HepG2 (cell line): ENCODE results near the gene ATXN7L3. TPM values are rescaled to one million over a fixed set of nuclear protein-coding genes. Genes with fewer than 3 reads are reported as not detected.

Experiments used
- EP300 ChIP-seq, 3 experiments: sonication (generic) in 1 of 3; formaldehyde crosslinking in 1 of 3; IDR thresholded peaks; 2 replicates each; pipeline versions ENCODE4 v1.5.1 to v1.6.1; 2011 to 2020; ENCODE audit warnings: low read depth in 2 of 3, low read length in 2 of 3, borderline replicate concordance in 1 of 3, improper control_type of control experiment in 1 of 3, mild to moderate bottlenecking in 1 of 3, missing genetic modification reagents in 1 of 3, moderate library complexity in 1 of 3
- ISL2 ChIP-seq: sonication (generic); formaldehyde crosslinking; IDR thresholded peaks from 2 replicates; pipeline ENCODE4 v1.5.0; 2020; ENCODE audit warnings: missing genetic modification reagents
- KLF16 ChIP-seq, 2 experiments: sonication (generic) in 1 of 2; formaldehyde crosslinking in 1 of 2; IDR thresholded peaks; 2 replicates each; pipeline versions ENCODE4 v1.6.1 to v1.8.0; 2016 to 2023; ENCODE audit warnings: missing genetic modification reagents in 2 of 2, missing compliant biosample characterization in 1 of 2
- MIER2 ChIP-seq: IDR thresholded peaks from 2 replicates; pipeline ENCODE4 v1.6.1; 2016; ENCODE audit warnings: missing biosample characterization, missing genetic modification reagents
- MIER3 ChIP-seq: IDR thresholded peaks from 2 replicates; pipeline ENCODE4 v1.6.1; 2016; ENCODE audit warnings: missing compliant biosample characterization, borderline replicate concordance
- MTA3 ChIP-seq: sonication (generic); formaldehyde crosslinking; IDR thresholded peaks from 2 replicates; pipeline ENCODE4 v1.4.0; 2020; ENCODE audit warnings: missing genetic modification reagents
- MTF2 ChIP-seq: sonication (generic); formaldehyde crosslinking; IDR thresholded peaks from 2 replicates; pipeline ENCODE4 v1.5.0; 2020; ENCODE audit warnings: missing genetic modification reagents, borderline replicate concordance
- PHF5A ChIP-seq: IDR thresholded peaks from one replicate; pipeline ENCODE4 v1.6.1; 2018; ENCODE audit warnings: low read depth, missing genetic modification reagents; ENCODE audit not compliant: unreplicated experiment
- PLRG1 ChIP-seq: fragments of 450-650 bp; conservative IDR thresholded peaks from 2 replicates; pipeline ENCODE4 v1.6.1; 2016
- POLR2AphosphoS5 ChIP-seq: IDR thresholded peaks from 2 replicates; pipeline ENCODE4 v1.6.1; 2012; ENCODE audit warnings: low read depth, low read length
- SIX1 ChIP-seq: sonication (generic); formaldehyde crosslinking; IDR thresholded peaks from 2 replicates; pipeline ENCODE4 v1.4.0; 2020; ENCODE audit warnings: missing genetic modification reagents, borderline replicate concordance
- SMAD9 ChIP-seq: sonication (generic); formaldehyde crosslinking; IDR thresholded peaks from 2 replicates; pipeline ENCODE4 v1.5.1; 2020; ENCODE audit warnings: mild to moderate bottlenecking, missing genetic modification reagents
- TGIF2 ChIP-seq: IDR thresholded peaks from 2 replicates; pipeline ENCODE4 v1.6.1; 2016; ENCODE audit warnings: control low read depth, missing compliant biosample characterization
- YEATS2 ChIP-seq: sonication (generic); formaldehyde crosslinking; IDR thresholded peaks from 2 replicates; pipeline ENCODE4 v1.4.0; 2020; ENCODE audit warnings: missing genetic modification reagents, borderline replicate concordance
- ZEB1 ChIP-seq: IDR thresholded peaks from 2 replicates; pipeline ENCODE4 v1.6.1; 2012; ENCODE audit warnings: mild to moderate bottlenecking, low read depth, inconsistent platforms; ENCODE audit not compliant: insufficient replicate concordance
- ZFP37 ChIP-seq: sonication (generic); formaldehyde crosslinking; IDR thresholded peaks from 2 replicates; pipeline ENCODE4 v1.4.0; 2020; ENCODE audit warnings: missing genetic modification reagents, borderline replicate concordance
- ZKSCAN1 ChIP-seq: fragments of 150-350 bp; IDR thresholded peaks from 2 replicates; pipeline ENCODE4 v1.6.1; 2014; ENCODE audit warnings: low read length
- ZNF367 ChIP-seq: sonication (generic); formaldehyde crosslinking; IDR thresholded peaks from 2 replicates; pipeline ENCODE4 v1.4.0; 2020; ENCODE audit warnings: missing genetic modification reagents, borderline replicate concordance
- ZNF484 ChIP-seq: sonication (generic); formaldehyde crosslinking; IDR thresholded peaks from 2 replicates; pipeline ENCODE4 v1.5.1; 2020; ENCODE audit warnings: mild to moderate bottlenecking, low read depth, missing genetic modification reagents, borderline replicate concordance
- ZNF629 ChIP-seq: sonication (generic); formaldehyde crosslinking; conservative IDR thresholded peaks from 2 replicates; pipeline ENCODE4 v1.5.0; 2020; ENCODE audit warnings: missing genetic modification reagents
- ZNF781 ChIP-seq: sonication (generic); formaldehyde crosslinking; IDR thresholded peaks from 2 replicates; pipeline ENCODE4 v1.5.1; 2020; ENCODE audit warnings: borderline replicate concordance, mild to moderate bottlenecking, missing genetic modification reagents; ENCODE audit errors: not compliant biosample characterization
- ZNF891 ChIP-seq: sonication (generic); formaldehyde crosslinking; IDR thresholded peaks from 2 replicates; pipeline ENCODE4 v1.5.0; 2020; ENCODE audit warnings: mild to moderate bottlenecking, missing genetic modification reagents
- polyA plus RNA-seq, 8 experiments: library from polyadenylated mRNA; depleted of rRNA in 3 of 8; stranded (reverse) in 7 of 8; unstranded in 1 of 8; fragments of >200 nt; fragmentation: Illumina TruSeq in 4 of 8; extraction: Trizol in 4 of 8; gene quantifications; 2 replicates each; pipeline versions ENCODE4 v1.2.1 to v1.2.3, GENCODE V29; 2011 to 2016; ENCODE audit warnings: low read depth in 4 of 8, missing spikeins in 1 of 8, mixed read lengths in 1 of 8; ENCODE audit not compliant: insufficient read depth in 1 of 8
- total RNA-seq, 5 experiments: library from RNA; depleted of rRNA; stranded (reverse); fragments of >200 nt; fragmentation: Illumina TruSeq; extraction: Trizol; gene quantifications; 2 replicates each; pipeline ENCODE4 v1.2.3, GENCODE V29; 2016; ENCODE audit warnings: low read depth in 1 of 5
- TF ChIP-seq, protein P1 (sequence below): sonication (generic); formaldehyde crosslinking; IDR thresholded peaks from 2 replicates; pipeline ENCODE4 v1.5.0; 2020; ENCODE audit warnings: missing genetic modification reagents
- TF ChIP-seq, protein P2 (sequence below): sonication (generic); formaldehyde crosslinking; IDR thresholded peaks from 2 replicates; pipeline ENCODE4 v1.8.0; 2022; ENCODE audit warnings: missing genetic modification reagents, mild to moderate bottlenecking, moderate library complexity, borderline replicate concordance
- TF ChIP-seq, protein P3 (sequence below): sonication (generic); formaldehyde crosslinking; IDR thresholded peaks from 2 replicates; pipeline ENCODE4 v1.8.1; 2023; ENCODE audit warnings: mild to moderate bottlenecking, missing genetic modification reagents, borderline replicate concordance
- TF ChIP-seq, protein P4 (sequence below): IDR thresholded peaks from 2 replicates; pipeline ENCODE4 v1.6.1; 2018; ENCODE audit warnings: missing genetic modification reagents, mild to moderate bottlenecking, missing compliant biosample characterization

ATXN7L3 gene
- total and polyA plus RNA-seq, 2 of the 13 experiments (the other 11 are each of a cell fraction or from before 2014, with no cell fraction given), result 44.5 to 59.1 TPM

DNA sequence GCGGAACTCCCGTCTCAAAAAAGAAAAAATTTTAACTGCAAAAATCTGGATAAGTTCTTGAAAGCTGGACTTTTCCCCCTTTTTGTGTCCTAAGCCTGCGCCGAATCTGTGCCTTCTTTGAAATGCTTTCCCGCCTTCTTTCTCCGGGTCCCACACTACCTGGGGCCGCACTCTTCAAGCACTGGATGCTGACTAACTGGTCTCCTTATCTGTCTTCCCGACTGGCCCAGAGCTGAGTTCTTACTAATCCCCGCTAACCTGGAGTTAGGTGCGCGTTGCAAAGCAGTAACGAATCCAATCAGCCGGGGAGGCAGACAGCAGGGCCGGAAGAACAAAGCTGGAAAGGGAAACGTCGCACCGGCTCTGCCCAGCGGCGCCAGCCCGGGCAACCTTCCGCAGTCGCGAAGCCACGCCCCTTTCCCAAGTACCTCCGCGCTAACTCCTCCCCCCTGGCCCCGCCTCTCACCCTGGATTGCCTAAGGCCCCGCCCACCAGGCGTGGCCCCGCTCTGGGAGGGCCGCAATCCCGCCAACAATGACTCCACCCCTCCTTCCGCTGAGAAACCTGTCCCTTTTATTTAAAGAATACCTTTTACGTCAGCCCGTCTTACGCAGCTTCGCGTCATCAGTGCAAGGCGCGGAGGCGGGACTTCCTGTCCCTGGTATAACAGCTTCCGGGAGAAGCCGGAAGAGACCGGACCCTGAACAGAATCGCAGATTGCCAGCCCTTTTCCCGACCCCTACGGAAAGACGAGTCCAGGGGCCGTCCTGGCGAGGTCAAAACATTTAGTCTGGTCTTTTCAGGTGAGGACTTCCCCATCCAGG, 13.2 kb downstream of the ATXN7L3 start, which contains the start of gene TMUB2 (continued):
- peak; percentile 35 for TF ChIP-seq PHF5A (CRISPR knock-in tag)
- TF ChIP-seq MTF2 (CRISPR knock-in tag), result no peak
- peak; percentile 96 for TF ChIP-seq YEATS2 (CRISPR knock-in tag)
- TF ChIP-seq KLF16 (CRISPR knock-in tag; IDR thresholded peaks at IDR 0.05), result peak in 1 of 2 experiments; percentile 34; a peak in 2 of 4 replicates
- TF ChIP-seq, protein P1, sequence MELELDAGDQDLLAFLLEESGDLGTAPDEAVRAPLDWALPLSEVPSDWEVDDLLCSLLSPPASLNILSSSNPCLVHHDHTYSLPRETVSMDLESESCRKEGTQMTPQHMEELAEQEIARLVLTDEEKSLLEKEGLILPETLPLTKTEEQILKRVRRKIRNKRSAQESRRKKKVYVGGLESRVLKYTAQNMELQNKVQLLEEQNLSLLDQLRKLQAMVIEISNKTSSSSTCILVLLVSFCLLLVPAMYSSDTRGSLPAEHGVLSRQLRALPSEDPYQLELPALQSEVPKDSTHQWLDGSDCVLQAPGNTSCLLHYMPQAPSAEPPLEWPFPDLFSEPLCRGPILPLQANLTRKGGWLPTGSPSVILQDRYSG (CRISPR knock-in tag), result peak; percentile 89; the same call in 1 of the 2 replicates
- TF ChIP-seq MIER2 (CRISPR knock-in tag), result no peak
- TF ChIP-seq, protein P2, sequence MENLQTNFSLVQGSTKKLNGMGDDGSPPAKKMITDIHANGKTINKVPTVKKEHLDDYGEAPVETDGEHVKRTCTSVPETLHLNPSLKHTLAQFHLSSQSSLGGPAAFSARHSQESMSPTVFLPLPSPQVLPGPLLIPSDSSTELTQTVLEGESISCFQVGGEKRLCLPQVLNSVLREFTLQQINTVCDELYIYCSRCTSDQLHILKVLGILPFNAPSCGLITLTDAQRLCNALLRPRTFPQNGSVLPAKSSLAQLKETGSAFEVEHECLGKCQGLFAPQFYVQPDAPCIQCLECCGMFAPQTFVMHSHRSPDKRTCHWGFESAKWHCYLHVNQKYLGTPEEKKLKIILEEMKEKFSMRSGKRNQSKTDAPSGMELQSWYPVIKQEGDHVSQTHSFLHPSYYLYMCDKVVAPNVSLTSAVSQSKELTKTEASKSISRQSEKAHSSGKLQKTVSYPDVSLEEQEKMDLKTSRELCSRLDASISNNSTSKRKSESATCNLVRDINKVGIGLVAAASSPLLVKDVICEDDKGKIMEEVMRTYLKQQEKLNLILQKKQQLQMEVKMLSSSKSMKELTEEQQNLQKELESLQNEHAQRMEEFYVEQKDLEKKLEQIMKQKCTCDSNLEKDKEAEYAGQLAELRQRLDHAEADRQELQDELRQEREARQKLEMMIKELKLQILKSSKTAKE (CRISPR knock-in tag), result no peak
- no peak for TF ChIP-seq ZNF484 (CRISPR knock-in tag)
- peak; percentile 94 for TF ChIP-seq POLR2AphosphoS5
- TF ChIP-seq ZNF781 (CRISPR knock-in tag), result peak; percentile 26
- TF ChIP-seq, protein P3, sequence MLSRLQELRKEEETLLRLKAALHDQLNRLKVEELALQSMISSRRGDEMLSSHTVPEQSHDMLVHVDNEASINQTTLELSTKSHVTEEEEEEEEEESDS (CRISPR knock-in tag), result no peak
- no peak for TF ChIP-seq ZKSCAN1
- TF ChIP-seq MIER3 (CRISPR knock-in tag), result peak; percentile 31; the same call in 1 of the 2 replicates
- no peak for TF ChIP-seq MTA3
- peak; percentile 12 for TF ChIP-seq ZEB1
- TF ChIP-seq, protein P4, sequence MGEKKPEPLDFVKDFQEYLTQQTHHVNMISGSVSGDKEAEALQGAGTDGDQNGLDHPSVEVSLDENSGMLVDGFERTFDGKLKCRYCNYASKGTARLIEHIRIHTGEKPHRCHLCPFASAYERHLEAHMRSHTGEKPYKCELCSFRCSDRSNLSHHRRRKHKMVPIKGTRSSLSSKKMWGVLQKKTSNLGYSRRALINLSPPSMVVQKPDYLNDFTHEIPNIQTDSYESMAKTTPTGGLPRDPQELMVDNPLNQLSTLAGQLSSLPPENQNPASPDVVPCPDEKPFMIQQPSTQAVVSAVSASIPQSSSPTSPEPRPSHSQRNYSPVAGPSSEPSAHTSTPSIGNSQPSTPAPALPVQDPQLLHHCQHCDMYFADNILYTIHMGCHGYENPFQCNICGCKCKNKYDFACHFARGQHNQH (CRISPR knock-in tag), result peak; percentile 52; the same call in 1 of the 2 replicates
- peak; percentile 74 for TF ChIP-seq ISL2
- no peak for TF ChIP-seq PLRG1
- TF ChIP-seq SIX1 (CRISPR knock-in tag), result no peak
- 0 out of 2 replicates have a peak, but pooled peaks have one; percentile 48 for TF ChIP-seq ZNF629 (CRISPR knock-in tag)
- 0 out of 2 replicates have a peak, but pooled peaks have one; percentile 7 for TF ChIP-seq ZNF891 (CRISPR knock-in tag)
- TF ChIP-seq ZNF367 (CRISPR knock-in tag), result 0 out of 2 replicates have a peak, but pooled peaks have one; percentile 62
- peak in 1 of 2 experiments; percentile 34; a peak in 1 of 4 replicates for TF ChIP-seq EP300 (IDR thresholded peaks at IDR 0.05; ENCODE audit: low read depth in 2 of 2, low read length in 2 of 2)
- no peak; the same call in 1 of the 2 replicates for TF ChIP-seq EP300 (CRISPR knock-in tag; IDR thresholded peaks at IDR 0.05; ENCODE audit: borderline replicate concordance)
- TF ChIP-seq ZFP37 (CRISPR knock-in tag), result peak; percentile 64; the same call in 1 of the 2 replicates
- TF ChIP-seq SMAD9 (CRISPR knock-in tag), result no peak
- no peak for TF ChIP-seq TGIF2 (CRISPR knock-in tag)
